CD4-positive, alpha-beta T cell treated with Interleukin-15 for 4 hours (primary cell): ENCODE measurements around the gene PDLIM4.

ENCODE experiments used
- DNase-seq: peaks from one replicate; pipeline ENCODE4 v3.0.0-alpha.2; 2020; ENCODE audit warnings: low spot score

The PDLIM4 gene

GRCh38 chr5:132253452-132254320 lies 3.8 kb upstream of the PDLIM4 start:
- DNase-seq, result no peak

GRCh38 chr5:132254321-132254977 lies 3.0 kb upstream of the PDLIM4 start:
- DNase-seq, result no peak

GRCh38 chr5:132256086-132256782 lies 1.3 kb upstream of the PDLIM4 start:
- DNase-seq, result no peak

GRCh38 chr5:132256783-132257130 lies 739 bp upstream of the PDLIM4 start:
- no peak for DNase-seq

GRCh38 chr5:132258102-132259068 lies 889 bp downstream of the PDLIM4 start:
- no peak for DNase-seq

- DNase-seq, result no peak
Measured at GRCh38 chr5:132259069-132259851, 1.8 kb downstream of the PDLIM4 start.

GRCh38 chr5:132260051-132260450 lies 2.6 kb downstream of the PDLIM4 start:
- DNase-seq, result no peak

GRCh38 chr5:132260714-132261551 lies 3.4 kb downstream of the PDLIM4 start:
- DNase-seq, result no peak

- no peak for DNase-seq
Measured at GRCh38 chr5:132261881-132262845, 4.7 kb downstream of the PDLIM4 start.

- DNase-seq, result no peak
Measured at GRCh38 chr5:132262882-132263547, 5.5 kb downstream of the PDLIM4 start.

GRCh38 chr5:132263548-132264261 lies 6.2 kb downstream of the PDLIM4 start:
- no peak for DNase-seq

- DNase-seq, result no peak
Measured at GRCh38 chr5:132264546-132265335, 7.2 kb downstream of the PDLIM4 start.

- DNase-seq, result no peak
Measured at GRCh38 chr5:132265336-132266030, 8.0 kb downstream of the PDLIM4 start.

GRCh38 chr5:132266031-132266835 lies 8.7 kb downstream of the PDLIM4 start:
- DNase-seq, result no peak

- no peak for DNase-seq
Measured at GRCh38 chr5:132266836-132267160, 9.3 kb downstream of the PDLIM4 start.
